ENCODE results near the gene FHIP1A.

GRCh38 chr4:151429957-151430570, 21.1 kb downstream of the FHIP1A start:
- TF ChIP-seq CTCF (IDR thresholded peaks at IDR 0.05) = no peak
- no peak for TF ChIP-seq TAF1 (IDR thresholded peaks at IDR 0.05; ENCODE audit: borderline replicate concordance, low read depth, low read length)
- TF ChIP-seq SMC3 (IDR thresholded peaks at IDR 0.05; ENCODE audit: low read depth, low read length) = no peak
- TF ChIP-seq POLR2AphosphoS5 (IDR thresholded peaks at IDR 0.05; ENCODE audit: low read depth, low read length) = no peak
- no peak for TF ChIP-seq ZBTB33 (IDR thresholded peaks at IDR 0.05; ENCODE audit: borderline replicate concordance, low read depth)
- no peak for TF ChIP-seq GABPA (IDR thresholded peaks at IDR 0.05; ENCODE audit: low read depth)
- no peak for TF ChIP-seq RAD21 (IDR thresholded peaks at IDR 0.05; ENCODE audit: low read length)
- TF ChIP-seq REST (IDR thresholded peaks at IDR 0.05; ENCODE audit: low read depth, low read length) = no peak
- TF ChIP-seq EZH2phosphoT487 (IDR thresholded peaks at IDR 0.05; ENCODE audit: borderline replicate concordance, low read depth) = no peak
- TF ChIP-seq EP300 (IDR thresholded peaks at IDR 0.05; ENCODE audit: borderline replicate concordance in 1 of 2, low read depth in 1 of 2, low read length in 1 of 2) = no peak
- TF ChIP-seq FOXJ3 (CRISPR knock-in tag; IDR thresholded peaks at IDR 0.05) = no peak
- TF ChIP-seq RCOR1 (IDR thresholded peaks at IDR 0.05; ENCODE audit: low read length) = no peak

All from SK-N-SH (cell line).